ENCODE results near the gene EP400.
"Not testable (repeated sequence)": the region's sequence is repeated elsewhere in the genome, so short reads cannot be mapped to it uniquely, and the experiment has no call there.

EP400 gene

GRCh38 chr12:132040906-132041606 lies 91.3 kb downstream of the EP400 start:
- in situ Hi-C loops (cut with MboI; ENCODE audit: low sequenced_read_pairs): no loop called here

- in situ Hi-C loops (cut with MboI; ENCODE audit: low sequenced_read_pairs): no loop called here
Observed at GRCh38 chr12:132043216-132043615, 93.5 kb downstream of the EP400 start.

- in situ Hi-C loops (cut with MboI; ENCODE audit: low sequenced_read_pairs): no loop called here
Observed at GRCh38 chr12:132043770-132044467, 94.2 kb downstream of the EP400 start.

GRCh38 chr12:132044661-132045412 lies 95.1 kb downstream of the EP400 start:
- in situ Hi-C loops (cut with MboI; ENCODE audit: low sequenced_read_pairs): no loop called here

- in situ Hi-C loops (cut with MboI; ENCODE audit: low sequenced_read_pairs): no loop called here
Observed at GRCh38 chr12:132045751-132046150, 96.0 kb downstream of the EP400 start.

GRCh38 chr12:132046561-132046960 lies 96.8 kb downstream of the EP400 start:
- in situ Hi-C loops (cut with MboI; ENCODE audit: low sequenced_read_pairs): no loop called here

- in situ Hi-C loops (cut with MboI; ENCODE audit: low sequenced_read_pairs): not testable (repeated sequence)
Observed at GRCh38 chr12:132047630-132048029, 97.9 kb downstream of the EP400 start.

GRCh38 chr12:132049442-132049841 lies 99.7 kb downstream of the EP400 start:
- in situ Hi-C loops (cut with MboI; ENCODE audit: low sequenced_read_pairs): no loop called here

GRCh38 chr12:132049876-132050275 lies 100.1 kb downstream of the EP400 start:
- in situ Hi-C loops (cut with MboI; ENCODE audit: low sequenced_read_pairs): no loop called here

GRCh38 chr12:132051718-132052117 lies 102.0 kb downstream of the EP400 start:
- in situ Hi-C loops (cut with MboI; ENCODE audit: low sequenced_read_pairs): not testable (repeated sequence)

- in situ Hi-C loops (cut with MboI; ENCODE audit: low sequenced_read_pairs): no loop called here
Observed at GRCh38 chr12:132052196-132052932, 102.6 kb downstream of the EP400 start.

GRCh38 chr12:132053338-132054330 lies 103.9 kb downstream of the EP400 start:
- in situ Hi-C loops (cut with MboI; ENCODE audit: low sequenced_read_pairs): no loop called here

- in situ Hi-C loops (cut with MboI; ENCODE audit: low sequenced_read_pairs): no loop called here
Observed at GRCh38 chr12:132054983-132055382, 105.2 kb downstream of the EP400 start.

- in situ Hi-C loops (cut with MboI; ENCODE audit: low sequenced_read_pairs): no loop called here
Observed at GRCh38 chr12:132055535-132056096, 105.9 kb downstream of the EP400 start.

GRCh38 chr12:132056320-132056719 lies 106.6 kb downstream of the EP400 start:
- in situ Hi-C loops (cut with MboI; ENCODE audit: low sequenced_read_pairs): no loop called here

GRCh38 chr12:132056951-132057350 lies 107.2 kb downstream of the EP400 start:
- in situ Hi-C loops (cut with MboI; ENCODE audit: low sequenced_read_pairs): no loop called here

- in situ Hi-C loops (cut with MboI; ENCODE audit: low sequenced_read_pairs): no loop called here
Observed at GRCh38 chr12:132057691-132058090, 107.9 kb downstream of the EP400 start.

- in situ Hi-C loops (cut with MboI; ENCODE audit: low sequenced_read_pairs): no loop called here
Observed at GRCh38 chr12:132061197-132061596, 111.5 kb downstream of the EP400 start.

- in situ Hi-C loops (cut with MboI; ENCODE audit: low sequenced_read_pairs): no loop called here
Observed at GRCh38 chr12:132061641-132062430, 112.1 kb downstream of the EP400 start.
